RWPE2 (cell line): Measurements from ENCODE around the gene NINJ2.

Source experiments
- ATAC-seq: fragments of 200-7000 bp; cut with Tn5 transposase; 3 replicates; pipeline ENCODE4 v1.9.1; 2021; ENCODE audit warnings: low read depth
- DNase-seq: peaks from one replicate; pipeline ENCODE4 v3.0.0-alpha.2; 2020; ENCODE audit warnings: low spot score
- H3K27ac ChIP-seq: fragments of 450-650 bp; 2 replicates; pipeline ENCODE4 v1.5.1; 2017; ENCODE audit warnings: mild to moderate bottlenecking; ENCODE audit not compliant: poor library complexity, severe bottlenecking
- H3K27me3 ChIP-seq: fragments of 250-450 bp; sonication (Bioruptor Pico); 2 replicates; pipeline ENCODE4 v1.5.1; 2021; ENCODE audit warnings: mild to moderate bottlenecking, moderate library complexity; ENCODE audit not compliant: insufficient read depth, poor library complexity, severe bottlenecking
- H3K36me3 ChIP-seq: fragments of 250-450 bp; sonication (Bioruptor Pico); 2 replicates; pipeline ENCODE4 v1.5.1; 2020; ENCODE audit warnings: low read depth, mild to moderate bottlenecking, moderate library complexity
- H3K4me1 ChIP-seq: fragments of 250-450 bp; sonication (Bioruptor Pico); 2 replicates; pipeline ENCODE4 v1.5.1; 2021; ENCODE audit warnings: mild to moderate bottlenecking, moderate library complexity; ENCODE audit not compliant: insufficient read depth, poor library complexity, severe bottlenecking
- H3K4me3 ChIP-seq: fragments of 250-450 bp; sonication (Bioruptor Pico); 2 replicates; pipeline ENCODE4 v1.5.1; 2021; ENCODE audit warnings: mild to moderate bottlenecking, moderate library complexity; ENCODE audit not compliant: severe bottlenecking
- H3K9me3 ChIP-seq: fragments of 250-450 bp; sonication (Bioruptor Pico); 2 replicates; pipeline ENCODE4 v1.5.1; 2021; ENCODE audit warnings: mild to moderate bottlenecking, moderate library complexity; ENCODE audit not compliant: severe bottlenecking
- CTCF ChIP-seq: fragments of 450-650 bp; IDR thresholded peaks from one replicate; pipeline ENCODE4 v1.5.1; 2017; ENCODE audit warnings: mild to moderate bottlenecking, moderate library complexity; ENCODE audit not compliant: poor library complexity, severe bottlenecking

The NINJ2 gene

GRCh38 chr12:544941-545635 lies 118.2 kb downstream of the NINJ2 start:
- no peak for TF ChIP-seq CTCF
- ATAC-seq, result no peak
- DNase-seq, result no peak
- Histone ChIP-seq H3K27me3 (no peaks in the 10 kb centered on the region), H3K9me3 (no peaks in the 10 kb centered on the region), H3K4me3 (no peak overlapping the region), H3K4me1 (no peaks in the 10 kb centered on the region), H3K36me3 (no peaks in the 10 kb centered on the region), H3K27ac (no peak overlapping the region)

- DNase-seq (peak; percentile 51), ATAC-seq (no peak)
- H3K9me3 ChIP-seq, result no peaks in the 10 kb centered on the region
- H3K36me3 ChIP-seq, result no peaks in the 10 kb centered on the region
- H3K4me3 ChIP-seq, result no peak overlapping the region
- H3K27me3 ChIP-seq, result no peaks in the 10 kb centered on the region
- H3K4me1 ChIP-seq, result peaks cover under 1% of the 10 kb centered on the region
- H3K27ac ChIP-seq, result no peak overlapping the region
- TF ChIP-seq CTCF, result no peak
Observed at GRCh38 chr12:544142-544541, 119.1 kb downstream of the NINJ2 start.

- H3K36me3 ChIP-seq, result no peaks in the 10 kb centered on the region
- H3K27me3 ChIP-seq, result no peaks in the 10 kb centered on the region
- no peak for TF ChIP-seq CTCF
- DNase-seq, result peak; percentile 44
- peaks cover 11% of the 10 kb centered on the region for H3K4me1 ChIP-seq
- H3K9me3 ChIP-seq, result no peaks in the 10 kb centered on the region
- H3K27ac ChIP-seq, result no peak overlapping the region
- no peak overlapping the region for H3K4me3 ChIP-seq
- no peak for ATAC-seq
Observed at GRCh38 chr12:543114-543451, 120.2 kb downstream of the NINJ2 start.

- Histone ChIP-seq H3K27ac (no peak overlapping the region), H3K4me3 (no peak overlapping the region), H3K4me1 (peaks cover 14% of the 10 kb centered on the region), H3K27me3 (no peaks in the 10 kb centered on the region), H3K36me3 (no peaks in the 10 kb centered on the region), H3K9me3 (no peaks in the 10 kb centered on the region)
- DNase-seq (peak; percentile 41), ATAC-seq (no peak)
- TF ChIP-seq CTCF, result no peak
Observed at GRCh38 chr12:542395-543113, 120.7 kb downstream of the NINJ2 start.

- no peaks in the 10 kb centered on the region for H3K9me3 ChIP-seq
- H3K27me3 ChIP-seq, result no peaks in the 10 kb centered on the region
- H3K4me1 ChIP-seq, result peaks cover 14% of the 10 kb centered on the region
- no peak overlapping the region for H3K4me3 ChIP-seq
- DNase-seq (peak; percentile 62), ATAC-seq (peak; percentile 61; the same call in 2 of the 3 replicates)
- TF ChIP-seq CTCF, result no peak
- no peaks in the 10 kb centered on the region for H3K36me3 ChIP-seq
- H3K27ac ChIP-seq, result no peak overlapping the region
Observed at GRCh38 chr12:541676-542324, 121.4 kb downstream of the NINJ2 start.
